Hepatic stellate cell (primary cell): Measurements from ENCODE around the gene RBMS1.
A peak's percentile ranks its signal among the peaks of the same experiment; 100 is the strongest.

Experiments
- DNase-seq: peaks from one replicate; pipeline ENCODE4 v3.0.0; 2011; ENCODE audit warnings: low spot score

The RBMS1 gene

DNA sequence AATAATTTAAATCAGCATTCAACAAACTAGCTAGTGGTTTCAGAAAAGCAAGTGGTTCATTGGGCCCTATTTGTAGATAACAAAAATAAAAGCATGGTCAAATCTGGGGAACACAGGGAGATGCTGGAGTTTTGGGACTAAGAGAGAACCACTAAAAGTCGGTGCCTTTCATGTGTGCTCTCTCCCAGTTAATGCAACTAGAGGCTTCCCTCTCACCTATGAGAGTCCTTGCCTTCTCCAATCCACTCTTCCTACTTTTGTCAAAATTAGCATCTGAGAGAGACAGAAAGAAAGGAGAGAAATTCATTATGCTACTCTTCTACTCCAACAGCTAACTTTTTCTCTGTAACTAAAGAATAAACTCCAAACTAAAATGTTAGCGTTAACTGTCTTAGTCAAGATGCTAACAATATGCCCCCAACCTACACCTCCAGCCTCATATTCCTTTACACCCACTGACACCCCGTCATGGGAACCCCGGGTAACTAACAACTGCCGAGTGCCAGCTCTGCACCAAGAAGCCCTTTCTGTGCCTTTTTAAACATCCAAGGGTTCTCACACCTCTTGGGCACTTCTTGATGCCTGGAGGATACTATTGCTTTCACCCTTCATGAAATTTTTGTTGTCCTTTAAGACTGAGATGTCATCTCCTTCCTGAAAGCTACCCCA, 133.4 kb downstream of the RBMS1 start:
- no peak for DNase-seq

DNA sequence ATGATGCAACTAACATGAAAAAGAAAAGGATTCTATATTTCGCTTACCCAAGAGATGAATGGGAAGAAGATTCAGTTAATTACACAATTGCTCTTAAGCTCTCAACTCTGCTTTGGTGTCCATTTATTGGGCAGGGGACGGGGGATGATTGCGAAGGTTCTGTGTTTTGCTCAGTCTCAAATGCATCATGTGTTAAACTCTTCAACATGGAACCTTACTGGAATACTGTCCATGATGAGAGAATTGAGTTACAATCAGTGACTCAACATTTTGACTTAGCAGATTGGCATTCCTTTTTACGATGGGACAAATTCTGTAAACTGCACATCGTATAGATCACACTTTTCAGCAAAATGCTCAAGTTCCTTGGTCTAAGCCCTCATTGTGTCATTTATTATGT, 135.6 kb downstream of the RBMS1 start:
- no peak for DNase-seq

DNA sequence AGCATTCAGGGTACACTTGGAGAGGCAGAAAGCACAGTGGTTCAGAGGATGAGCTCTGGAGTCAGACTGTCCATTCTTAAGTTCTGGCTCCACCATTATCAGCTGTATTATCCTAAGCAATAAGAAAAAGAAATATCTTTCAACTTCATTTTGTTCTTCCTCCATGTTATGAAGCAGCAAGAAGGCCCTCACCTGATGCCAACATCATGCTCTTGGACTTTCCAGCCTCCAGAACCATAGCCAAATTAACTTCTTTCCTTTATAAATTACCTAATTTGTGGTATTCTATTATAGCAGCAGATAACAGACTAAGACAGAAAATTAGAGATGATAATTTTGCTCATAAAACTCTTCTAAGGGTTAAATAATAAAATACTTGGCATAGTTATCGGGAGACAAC, 137.1 kb downstream of the RBMS1 start:
- DNase-seq, result no peak

DNA sequence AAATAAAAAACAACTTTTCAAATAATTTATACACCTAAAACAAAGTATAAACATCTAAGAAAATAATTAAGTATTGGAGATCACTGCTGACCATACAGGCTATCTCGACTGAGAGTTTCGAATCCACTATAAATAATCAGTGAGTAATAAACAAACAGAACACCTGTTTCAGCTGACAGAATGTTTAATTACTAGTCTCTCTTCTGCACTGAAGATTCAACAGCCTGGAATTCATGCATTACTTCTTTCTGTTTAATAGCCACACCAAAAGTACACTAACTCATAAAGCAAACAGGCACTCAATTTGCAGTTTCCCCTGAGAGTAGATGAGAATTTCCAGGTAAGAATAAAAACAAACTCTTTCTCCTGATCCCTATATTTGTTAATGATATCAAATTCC, 138.5 kb downstream of the RBMS1 start:
- no peak for DNase-seq

DNA sequence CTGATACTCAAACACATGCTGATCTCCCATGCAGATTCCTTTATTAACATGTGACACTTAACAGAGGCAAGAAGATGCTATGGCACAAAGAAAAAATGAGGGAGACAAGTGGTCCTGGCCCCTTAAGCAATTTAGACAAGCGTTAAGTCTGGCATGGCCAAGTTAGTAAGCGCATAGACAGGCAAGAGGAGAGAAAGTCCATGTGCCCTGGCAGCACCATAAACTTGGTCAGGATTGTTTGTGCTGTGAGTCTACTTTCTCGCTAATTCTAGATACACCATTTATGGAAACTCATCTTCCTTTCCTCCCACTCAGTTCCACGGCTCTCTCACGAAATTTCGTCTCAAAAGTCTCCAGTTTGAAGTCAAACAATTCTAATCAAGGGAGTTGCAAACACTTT, 138.9 kb downstream of the RBMS1 start:
- DNase-seq, result no peak

DNA sequence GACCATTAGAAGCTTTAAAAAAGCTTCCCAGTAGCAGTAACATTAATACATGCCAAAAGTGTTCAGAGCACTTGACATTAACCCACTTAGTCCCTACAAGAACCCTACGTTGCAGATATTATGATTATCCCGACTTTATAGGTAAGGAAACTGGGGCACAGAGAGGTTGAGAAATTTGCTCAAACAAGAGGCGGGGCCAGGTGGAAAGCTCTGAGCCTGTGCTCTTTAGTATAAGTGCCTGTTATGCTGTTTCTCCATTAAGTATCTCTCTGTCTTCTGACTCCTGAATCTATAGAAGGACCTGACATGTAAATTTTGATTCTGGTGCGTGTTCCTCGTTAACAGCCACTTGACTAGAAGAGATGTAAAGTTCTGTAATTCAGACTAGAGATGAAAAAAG, 139.8 kb downstream of the RBMS1 start:
- DNase-seq, result no peak

DNA sequence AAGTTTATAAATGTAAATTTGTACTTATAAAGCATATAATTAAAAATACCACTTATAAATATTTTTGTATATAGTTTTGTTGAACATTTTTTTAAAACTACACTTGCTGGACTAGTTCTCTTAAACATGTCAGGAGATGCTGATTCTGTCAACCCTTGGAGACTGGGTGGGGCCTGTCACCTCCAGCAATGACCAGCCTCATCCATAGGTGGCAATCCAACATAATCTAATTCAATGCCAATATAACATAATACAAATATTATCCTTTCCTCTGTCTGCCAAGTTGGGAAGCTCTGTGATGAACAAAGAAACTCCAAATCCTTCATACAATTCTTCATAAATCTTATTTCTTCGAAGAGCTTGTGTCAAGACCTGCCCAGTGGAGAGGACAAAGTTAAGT, 140.4 kb downstream of the RBMS1 start:
- DNase-seq, result no peak

DNA sequence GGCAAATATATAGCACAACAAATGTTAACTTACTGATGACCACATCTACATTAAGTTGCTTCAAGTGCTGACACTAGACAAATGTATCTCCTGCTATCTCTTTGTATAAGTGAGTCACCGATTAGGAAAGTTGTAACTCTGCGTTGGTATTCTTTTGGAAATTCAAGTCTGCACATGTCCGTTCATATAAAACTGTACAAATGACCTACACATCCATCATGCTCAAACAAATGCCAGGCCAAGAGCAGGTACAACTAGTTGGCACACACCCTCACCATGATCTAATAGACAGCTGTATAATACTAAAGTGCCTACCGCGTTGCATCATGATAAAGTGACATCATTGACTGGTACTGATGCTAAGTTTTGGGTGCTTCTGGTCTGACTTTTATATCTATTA, 141.1 kb downstream of the RBMS1 start:
- DNase-seq, result no peak

DNA sequence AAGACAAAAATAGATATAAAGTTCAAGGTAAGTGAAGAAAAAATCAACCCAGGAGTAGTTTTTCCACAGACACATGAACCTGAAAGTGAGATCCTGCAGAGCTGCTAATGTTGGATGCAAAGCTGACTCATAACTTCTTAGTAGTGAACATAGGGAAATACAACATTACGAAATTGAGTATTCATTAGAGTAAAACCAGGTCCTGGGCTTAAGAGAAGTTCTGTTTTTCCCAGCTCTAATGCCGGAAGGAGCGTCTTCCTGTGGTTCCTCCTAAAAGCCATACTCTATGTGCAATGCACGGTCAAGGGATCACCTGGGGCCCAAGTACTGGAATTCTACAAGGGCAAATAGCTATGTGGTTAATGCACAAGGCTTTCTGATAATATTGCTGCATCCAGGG, 141.7 kb downstream of the RBMS1 start:
- no peak for DNase-seq

DNA sequence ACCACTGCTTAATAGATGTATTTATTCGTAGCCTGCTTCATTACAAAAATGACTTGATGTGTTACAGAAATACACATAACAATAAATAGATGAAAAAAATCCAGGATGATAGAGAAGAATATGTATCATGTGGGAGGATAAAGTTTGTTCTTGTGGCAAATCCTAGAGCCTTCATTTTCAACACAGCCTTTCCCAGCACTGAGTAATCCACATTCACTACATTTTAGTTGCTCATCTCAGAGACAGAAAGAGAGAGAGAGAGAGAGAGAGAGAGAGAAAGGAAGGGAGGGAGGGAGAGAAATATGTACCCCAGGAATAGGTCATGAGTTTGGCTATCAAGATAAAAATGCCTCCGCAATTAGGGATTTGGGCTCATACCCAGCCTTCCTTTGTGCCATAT, 144.3 kb downstream of the RBMS1 start:
- no peak for DNase-seq

DNA sequence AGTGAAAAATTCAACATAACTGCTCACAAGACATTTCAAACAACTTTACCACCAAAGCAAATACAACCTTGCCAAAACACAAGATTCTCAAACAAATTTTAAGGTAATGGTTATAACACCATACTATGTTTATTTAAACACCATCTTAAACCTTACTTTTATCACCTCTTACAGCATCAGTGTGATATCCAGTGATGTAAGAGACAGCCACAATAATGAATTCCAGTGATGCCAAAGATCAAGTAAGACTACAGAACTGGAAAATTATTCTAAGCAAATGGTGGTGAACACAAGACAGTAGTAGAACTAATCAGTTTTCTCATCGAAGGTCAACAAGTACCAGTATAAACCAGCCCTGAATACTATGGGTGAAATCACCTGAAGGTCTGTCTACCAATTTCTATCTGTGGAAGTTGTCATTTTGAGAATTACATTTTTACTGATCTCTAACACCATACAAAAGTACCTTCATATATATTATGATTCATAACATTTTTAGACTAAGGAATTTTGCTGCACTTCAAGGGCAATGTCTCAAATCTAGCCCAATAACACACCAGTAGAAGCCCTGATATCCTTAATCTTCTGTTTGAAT, 146.2 kb downstream of the RBMS1 start:
- no peak for DNase-seq

DNA sequence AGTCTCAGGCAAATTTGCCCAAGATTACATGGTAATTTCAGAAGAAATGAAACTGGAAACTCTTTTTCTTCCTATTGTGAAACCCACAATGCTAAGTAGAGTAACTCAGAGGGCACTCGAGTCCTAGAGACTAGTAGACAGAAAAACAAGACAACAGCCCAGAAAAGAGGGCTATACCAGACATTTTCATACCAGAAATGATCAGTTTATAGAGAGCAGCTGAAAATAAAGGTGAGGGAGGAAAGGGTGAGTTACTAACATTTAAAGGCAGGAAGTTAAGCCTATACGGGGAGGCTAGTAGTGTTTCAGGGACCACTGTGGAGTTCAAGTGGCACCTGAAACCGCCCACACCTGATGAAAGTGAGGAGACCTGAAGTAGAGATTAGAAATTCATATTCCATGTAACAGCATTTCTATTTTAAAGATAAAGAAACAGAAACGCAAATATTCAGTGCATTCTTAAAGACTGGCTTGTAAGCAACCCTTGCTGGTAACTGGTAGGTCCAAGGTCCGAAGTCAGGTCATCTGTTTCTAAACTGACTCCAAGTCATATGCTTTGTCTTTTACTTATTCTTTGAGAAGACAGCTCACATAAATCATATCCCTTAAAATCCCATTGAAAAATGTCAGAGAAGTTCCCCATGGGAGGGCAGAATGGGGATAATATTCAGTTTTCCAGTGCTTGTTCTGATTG, 148.4 kb downstream of the RBMS1 start:
- no peak for DNase-seq

DNA sequence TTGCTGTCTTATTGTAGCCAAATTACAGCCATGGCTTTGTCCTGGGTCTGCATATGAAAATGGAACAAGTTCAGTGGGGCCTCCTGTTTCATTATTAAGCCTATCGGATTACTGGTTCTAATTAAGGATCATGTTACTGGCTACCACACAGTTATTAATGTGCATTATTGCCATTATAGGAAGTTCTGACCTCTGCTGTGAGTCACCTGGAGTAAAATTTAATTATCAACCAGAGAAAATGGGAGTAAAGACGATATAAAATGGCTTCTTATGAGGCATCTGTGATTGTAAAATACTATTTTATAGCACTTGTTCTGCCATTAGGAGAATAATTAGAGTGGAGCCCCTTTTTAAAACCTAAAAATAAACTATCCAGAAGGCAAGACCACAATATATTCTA, 150.2 kb downstream of the RBMS1 start:
- DNase-seq, result no peak

DNA sequence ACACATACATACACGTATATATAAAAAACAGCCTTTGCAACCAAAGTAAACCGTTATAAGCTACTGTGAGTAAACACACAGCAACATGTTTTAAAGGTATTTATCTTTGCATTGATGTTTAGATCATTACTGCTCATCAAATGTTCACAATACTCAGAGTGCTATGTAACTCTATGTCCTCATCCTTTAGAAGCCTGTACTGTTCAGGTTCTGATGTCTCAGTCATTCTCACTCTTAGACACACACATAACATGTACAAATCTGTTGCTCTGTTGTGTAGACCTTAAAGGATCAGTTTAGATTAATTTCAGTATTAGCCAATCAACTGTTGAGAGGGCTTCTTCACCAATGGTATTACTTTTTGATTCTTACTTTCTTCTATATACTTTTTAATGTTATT, 153.9 kb downstream of the RBMS1 start:
- no peak for DNase-seq

DNA sequence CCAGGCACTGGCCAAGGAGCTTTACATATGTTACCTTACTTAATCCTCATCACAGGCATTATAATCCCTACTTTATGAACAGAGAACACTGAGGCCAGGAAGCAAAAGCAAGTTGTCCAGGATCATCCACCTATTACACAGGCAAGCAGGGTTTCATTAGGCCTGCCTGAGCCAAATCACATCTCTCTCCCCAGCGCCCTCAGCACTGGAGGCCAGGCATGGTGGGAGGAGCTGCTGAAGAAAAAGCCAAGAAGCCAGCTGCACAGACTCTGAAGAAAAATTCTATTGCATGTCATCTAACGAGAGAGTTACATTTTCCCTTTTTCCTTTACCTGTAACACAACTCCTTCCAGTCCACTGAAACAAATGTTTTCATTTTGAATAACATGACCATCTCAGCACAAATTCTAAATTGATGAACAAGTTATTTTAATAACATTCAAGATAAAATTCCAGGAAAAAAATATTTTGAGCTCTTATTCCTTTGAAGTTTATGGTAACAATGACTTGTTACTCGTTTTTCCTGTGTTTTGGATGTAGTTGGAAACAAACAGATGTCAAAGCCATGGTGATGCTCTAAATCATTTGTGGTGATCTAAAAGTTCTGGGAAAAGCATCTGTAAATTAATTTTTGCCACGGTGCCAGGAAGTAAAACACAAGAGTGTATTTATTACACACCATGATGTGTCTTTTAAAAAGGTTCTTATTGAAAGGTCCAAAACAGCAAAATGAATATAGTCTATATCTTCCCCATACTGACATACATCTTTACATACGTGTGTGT, 154.5 kb downstream of the RBMS1 start:
- peak; percentile 14 for DNase-seq

DNA sequence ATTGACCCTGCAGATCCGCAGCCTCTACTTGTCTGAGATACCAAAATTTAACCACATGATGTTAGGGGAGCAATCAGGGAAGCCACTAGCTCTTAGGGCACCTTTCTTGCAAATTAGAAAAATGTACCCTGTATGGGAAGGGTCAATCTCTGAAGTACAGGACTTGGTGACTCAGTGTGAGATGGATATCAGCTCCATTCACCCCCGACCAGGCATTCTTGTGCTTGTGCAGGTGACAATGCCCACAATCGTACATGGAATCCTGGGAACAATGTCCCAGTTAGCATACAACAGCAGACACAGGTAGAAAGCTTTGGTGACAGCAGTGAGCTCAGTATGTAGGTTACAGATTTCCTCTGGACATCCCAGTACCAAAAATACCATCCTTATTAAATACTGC, 155.9 kb downstream of the RBMS1 start:
- DNase-seq, result no peak

DNA sequence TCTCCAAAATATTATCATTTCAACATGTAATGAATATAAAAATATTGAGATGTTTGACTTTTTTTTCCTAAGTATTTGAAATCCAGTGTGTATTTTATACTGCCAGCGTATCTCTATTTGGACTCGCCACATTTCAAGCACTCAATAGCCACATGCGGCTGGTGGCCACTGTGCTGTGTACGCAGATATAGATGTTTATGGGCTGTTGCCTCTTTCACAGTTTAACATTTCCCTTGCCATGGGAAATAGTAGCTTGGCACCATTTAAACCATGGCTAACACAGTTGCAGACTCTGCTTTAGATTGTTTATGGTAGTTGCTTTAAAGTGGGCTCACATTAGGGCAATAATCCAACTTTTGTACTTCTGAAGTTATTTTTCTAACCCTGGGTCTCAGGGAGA, 157.0 kb downstream of the RBMS1 start:
- DNase-seq, result no peak

DNA sequence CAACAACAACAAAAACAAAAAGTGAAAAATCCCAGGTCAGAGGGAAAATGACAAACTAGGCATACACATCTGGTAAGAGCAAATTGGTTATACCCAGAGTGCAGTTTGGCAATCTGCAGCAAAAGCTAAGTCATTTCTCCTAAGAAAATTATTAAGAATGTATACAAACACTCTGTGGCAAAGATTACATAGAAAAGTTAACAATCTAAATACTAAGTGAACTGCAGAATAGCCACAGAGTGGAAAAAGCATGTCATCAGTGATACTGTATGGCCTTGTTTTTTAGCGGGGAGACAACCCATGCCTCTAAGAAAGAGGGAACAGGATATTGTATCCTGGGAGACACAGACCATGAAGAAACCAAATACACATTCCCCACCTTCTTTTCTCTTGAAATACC, 157.5 kb downstream of the RBMS1 start:
- DNase-seq, result no peak

DNA sequence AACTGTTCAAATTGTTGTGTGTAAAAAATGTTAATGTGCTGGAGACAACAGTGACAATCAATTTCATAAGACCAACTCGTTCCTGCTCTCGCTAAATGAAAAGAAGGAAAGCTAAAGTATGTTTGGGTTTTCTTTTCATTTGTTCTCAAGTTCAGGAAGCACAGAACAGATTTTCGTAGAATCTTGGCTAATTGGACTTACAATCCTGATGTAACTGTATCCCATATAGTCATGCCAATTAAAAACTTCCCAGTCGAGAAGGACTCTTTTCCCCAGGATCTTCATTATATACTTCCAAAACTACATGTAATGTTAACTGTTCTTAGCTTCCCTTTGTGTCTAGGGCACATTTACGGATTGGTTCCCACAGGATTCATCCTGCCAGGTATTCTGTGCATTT, 158.2 kb downstream of the RBMS1 start:
- DNase-seq, result no peak

DNA sequence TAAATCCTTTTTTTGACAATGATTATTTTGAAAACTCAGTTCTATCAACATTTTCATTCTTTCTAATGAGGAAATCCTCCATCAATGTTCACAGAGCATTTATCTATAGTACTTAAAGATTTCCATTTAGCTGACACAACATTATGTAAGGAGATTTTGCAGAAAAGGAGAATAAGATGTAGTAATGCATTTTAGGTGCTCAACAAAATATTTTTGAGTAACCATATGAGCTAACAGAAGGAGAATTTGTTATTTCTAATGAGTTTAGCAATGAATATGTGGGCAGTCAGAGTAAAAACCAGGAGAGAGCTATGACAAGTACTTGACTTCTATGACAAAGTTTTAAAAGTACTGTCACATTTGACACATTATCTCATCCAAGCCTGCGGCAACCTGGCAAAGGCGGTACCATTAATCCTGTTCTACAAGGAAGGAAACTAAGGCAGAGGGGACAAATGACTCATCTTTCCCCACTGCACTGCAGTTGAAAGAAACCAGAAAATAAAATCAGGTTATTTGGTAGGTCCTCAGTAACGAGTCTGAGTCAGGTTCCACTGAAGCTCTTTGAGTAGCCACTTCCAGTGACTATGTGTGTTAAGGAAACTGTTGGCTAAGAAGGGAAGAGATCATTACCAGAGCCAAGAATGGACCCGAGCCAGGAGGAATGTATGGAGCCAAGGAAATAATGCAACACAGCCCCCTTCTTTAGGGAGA, 159.4 kb downstream of the RBMS1 start:
- DNase-seq, result no peak

DNA sequence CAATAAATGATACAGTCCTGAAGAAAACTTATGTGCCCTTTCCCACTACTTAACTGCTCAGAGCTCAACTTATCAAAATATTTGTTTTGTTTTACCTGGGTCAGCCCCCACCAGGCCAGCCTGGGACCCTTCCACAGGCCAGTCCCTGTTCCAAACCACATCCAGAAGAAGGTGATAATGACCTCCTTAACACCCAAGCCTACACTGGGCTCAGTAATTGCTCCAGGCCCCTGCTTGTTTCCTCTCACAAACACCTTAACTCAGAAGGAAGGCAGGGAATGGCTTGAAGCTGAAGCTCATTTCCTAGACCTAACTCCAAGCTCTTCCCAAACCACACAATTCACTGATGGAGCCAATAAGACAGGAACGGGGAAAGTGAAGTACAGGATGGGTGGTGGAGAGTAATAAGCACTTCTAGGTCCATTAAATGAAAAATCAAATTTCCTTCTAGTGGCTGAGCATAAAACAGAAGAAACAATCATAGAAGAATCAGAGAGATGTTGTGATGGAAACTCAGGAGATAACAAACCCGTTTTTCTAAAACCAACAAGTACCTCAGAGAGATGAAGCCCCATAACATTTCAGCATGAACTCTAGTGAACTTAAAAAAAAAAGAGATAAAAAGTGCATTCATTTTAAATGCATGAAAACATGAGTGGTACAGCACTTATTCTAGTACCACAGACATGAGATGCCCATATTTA, 160.1 kb downstream of the RBMS1 start:
- DNase-seq, result no peak

DNA sequence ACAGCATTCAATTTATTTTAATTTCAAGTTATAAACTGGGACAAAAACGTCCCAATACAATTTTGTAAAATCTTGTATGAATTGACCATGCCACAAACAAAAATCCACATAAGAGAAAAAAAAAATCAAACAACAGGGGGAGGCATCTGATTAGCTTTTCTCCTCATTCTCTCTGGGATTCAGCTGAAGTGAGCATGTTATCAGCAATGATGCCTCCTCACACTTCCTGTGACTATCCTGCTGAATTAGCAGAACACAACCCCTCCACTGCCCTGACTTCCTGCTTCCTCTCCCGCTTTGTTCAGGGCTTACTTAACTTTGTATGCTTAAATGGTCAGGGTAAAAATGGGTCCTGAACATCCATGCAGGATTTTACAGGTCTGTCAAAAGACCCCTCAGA, 161.3 kb downstream of the RBMS1 start:
- DNase-seq, result peak; percentile 8
